Pancreas (tissue), 10 donors: ENCODE measurements around the gene ASXL2. TPM values are rescaled to one million over a fixed set of nuclear protein-coding genes. Genes with fewer than 3 reads are reported as not detected.

Experiments used
- ATAC-seq, 4 donors: fragments of 200-7000 bp; cut with Tn5 transposase; one replicate each; pipeline versions ENCODE4 v1.8.0 to v1.9.1; 2020; ENCODE audit warnings: mild to moderate bottlenecking in 4 of 4, moderate library complexity in 4 of 4
- DNase-seq, 6 donors: peaks; one replicate each; pipeline ENCODE4 v3.0.0-alpha.2; 2020
- FAIRE-seq: peaks from 2 replicates; lab custom pipeline; 2012; peaks lifted over from hg19 to GRCh38; lab: Jason Lieb, UNC
- H3K27ac ChIP-seq, 4 donors: fragments of 200-600 bp; sonication (generic); 1 replicate in 3 of 4; 2 replicates in 1 of 4; pipeline versions ENCODE4 v1.5.0 to v1.8.0; 2020
- H3K27me3 ChIP-seq, 4 donors: fragments of 200-600 bp; one replicate each; pipeline ENCODE4 v1.8.0; 2021
- H3K36me3 ChIP-seq, 3 donors: fragments of 200-600 bp; sonication (generic) in 1 of 3; one replicate each; pipeline versions ENCODE4 v1.5.0 to v1.8.0; 2020 to 2021
- H3K4me1 ChIP-seq, 3 donors: fragments of 200-600 bp; one replicate each; pipeline ENCODE4 v1.8.0; 2021
- H3K4me3 ChIP-seq, 4 donors: fragments of 200-600 bp; sonication (generic) in 2 of 4; one replicate each; pipeline versions ENCODE4 v1.5.0 to v1.8.0; 2020 to 2021
- H3K9me3 ChIP-seq, 4 donors: fragments of 200-600 bp; one replicate each; pipeline ENCODE4 v1.8.0; 2021
- WGBS, 2 donors: extraction: QIAGEN DNeasy Blood & Tissue Kit; methylation state at CpG; one replicate each; pipeline ENCODE4 v1.1.7; 2013; 5-methylcytosine and 5-hydroxymethylcytosine counted together
- intact Hi-C, 3 donors: fragments of 100-400 bp; cut with DNase I; formaldehyde crosslinking; loops; one replicate each; pipeline versions ENCODE4 v1.11.1 to v1.14.2; 2022
- polyA plus RNA-seq, 2 donors: library from polyadenylated mRNA; stranded (reverse); fragments of 200-250 nt; gene quantifications; one replicate each; pipeline ENCODE4 v1.2.3, GENCODE V29; 2013
- total RNA-seq, 6 donors: library from RNA; stranded (reverse); fragmentation: NEBNext Ultra II Directional in 4 of 6; extraction: Animal tissue kit (Norgen Biotek cat#: 25700) in 4 of 6; gene quantifications; one replicate each; pipeline versions ENCODE4 v1.2.1 to v1.2.4, GENCODE V29; 2021 to 2023
- TF ChIP-seq, protein P1 (sequence below), 4 donors: fragments of 200-600 bp; sonication (generic) in 3 of 4; IDR thresholded peaks; one replicate each; pipeline versions ENCODE4 v1.5.0 to v1.8.0; 2021; ENCODE audit warnings: antibody characterized with exemption in 4 of 4
- donor health status: healthy with polysubstance abuse.
- donor health status: DM: no; HTN: no; CAD: no; lungs with moderate emphysema.
- donor health status: DM: no; HTN: no; CAD: no.
- donor health status: control.
- donor health status: control.
- donor health status: Bipolar disorder and iron deficiency.
- donor health status: DM: yes; HTN: yes; CAD: no.
- donor health status: DM: no; HTN: no; CAD: no.
- donor health status: DM: no; HTN: no; CAD: no.
- donor health status: DM: yes; HTN: yes; CAD: no.

ASXL2 gene
- total and polyA plus RNA-seq, 8 donors, result 1.6 to 21.7 (median 9.5) TPM

GRCh38 chr2:25805987-25806386, 72.3 kb downstream of the ASXL2 start:
- no peak for ATAC-seq
- Histone ChIP-seq H3K9me3 (no peaks in the 10 kb centered on the region), H3K36me3 (peaks cover 0 to 20% (median 8%) of the 10 kb centered on the region in 3 donors), H3K4me3 (no peak overlapping the region), H3K27ac (no peak overlapping the region), H3K4me1 (no peaks in the 10 kb centered on the region), H3K27me3 (no peaks in the 10 kb centered on the region)
- intact Hi-C loops, result no loop called here
- DNase-seq, result no peak
- WGBS, 2 donors, result 82 to 84% methylated on average over 2 of the region's 2 CpGs
- FAIRE-seq, result no peak
- TF ChIP-seq, protein P1, sequence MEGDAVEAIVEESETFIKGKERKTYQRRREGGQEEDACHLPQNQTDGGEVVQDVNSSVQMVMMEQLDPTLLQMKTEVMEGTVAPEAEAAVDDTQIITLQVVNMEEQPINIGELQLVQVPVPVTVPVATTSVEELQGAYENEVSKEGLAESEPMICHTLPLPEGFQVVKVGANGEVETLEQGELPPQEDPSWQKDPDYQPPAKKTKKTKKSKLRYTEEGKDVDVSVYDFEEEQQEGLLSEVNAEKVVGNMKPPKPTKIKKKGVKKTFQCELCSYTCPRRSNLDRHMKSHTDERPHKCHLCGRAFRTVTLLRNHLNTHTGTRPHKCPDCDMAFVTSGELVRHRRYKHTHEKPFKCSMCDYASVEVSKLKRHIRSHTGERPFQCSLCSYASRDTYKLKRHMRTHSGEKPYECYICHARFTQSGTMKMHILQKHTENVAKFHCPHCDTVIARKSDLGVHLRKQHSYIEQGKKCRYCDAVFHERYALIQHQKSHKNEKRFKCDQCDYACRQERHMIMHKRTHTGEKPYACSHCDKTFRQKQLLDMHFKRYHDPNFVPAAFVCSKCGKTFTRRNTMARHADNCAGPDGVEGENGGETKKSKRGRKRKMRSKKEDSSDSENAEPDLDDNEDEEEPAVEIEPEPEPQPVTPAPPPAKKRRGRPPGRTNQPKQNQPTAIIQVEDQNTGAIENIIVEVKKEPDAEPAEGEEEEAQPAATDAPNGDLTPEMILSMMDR (IDR thresholded peaks at IDR 0.05), result no peak

GRCh38 chr2:25804338-25804737, 73.9 kb downstream of the ASXL2 start:
- 97 to 98% methylated on average over 3 of the region's 3 CpGs for WGBS, 2 donors
- Histone ChIP-seq H3K36me3 (peaks cover 0 to 20% (median 8%) of the 10 kb centered on the region in 3 donors), H3K9me3 (no peaks in the 10 kb centered on the region), H3K4me3 (no peak overlapping the region), H3K27ac (no peak overlapping the region), H3K4me1 (no peaks in the 10 kb centered on the region), H3K27me3 (no peaks in the 10 kb centered on the region)
- DNase-seq (no peak), ATAC-seq (no peak), FAIRE-seq (no peak)
- TF ChIP-seq, protein P1 (IDR thresholded peaks at IDR 0.05), result no peak
- intact Hi-C loops, result no loop called here

DNA sequence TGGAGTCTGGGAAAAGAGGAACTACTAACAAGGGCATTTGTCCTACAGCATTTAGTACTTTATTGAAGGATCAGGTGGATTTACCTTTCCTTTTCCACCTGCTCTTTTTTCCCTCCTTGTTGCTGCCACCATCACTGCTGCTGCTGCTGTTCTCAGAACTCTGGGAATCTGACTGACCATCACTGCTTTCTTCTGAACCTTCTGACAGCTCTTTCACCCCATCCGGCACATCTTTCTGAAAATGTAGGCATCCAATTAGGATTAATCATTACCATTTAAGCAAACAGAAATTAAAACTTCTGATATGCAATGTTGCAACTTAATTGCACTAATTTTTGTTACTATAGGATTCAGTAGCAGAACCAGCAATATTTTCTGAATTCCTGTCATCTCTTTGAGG, 79.0 kb downstream of the ASXL2 start:
- FAIRE-seq (no peak), ATAC-seq (no peak), DNase-seq (no peak)
- intact Hi-C loops, result no loop called here
- Histone ChIP-seq H3K9me3 (no peaks in the 10 kb centered on the region), H3K27me3 (no peaks in the 10 kb centered on the region), H3K4me3 (no peak overlapping the region), H3K27ac (no peak overlapping the region), H3K36me3 (peaks cover 0 to 9% (median 8%) of the 10 kb centered on the region in 3 donors), H3K4me1 (peaks cover 0 to 2% (median 0%) of the 10 kb centered on the region in 3 donors)
- TF ChIP-seq, protein P1 (IDR thresholded peaks at IDR 0.05), result no peak
- WGBS, 2 donors, result 67 to 74% methylated on average over 1 of the region's 1 CpG

GRCh38 chr2:25797620-25798488, 80.4 kb downstream of the ASXL2 start:
- 87 to 88% methylated on average over 5 of the region's 5 CpGs for WGBS, 2 donors
- no peak for DNase-seq

More at GRCh38 chr2:25797620-25798488, 80.4 kb downstream of the ASXL2 start:
- no peak for ATAC-seq
- Histone ChIP-seq H3K27me3 (no peaks in the 10 kb centered on the region), H3K36me3 (no peaks in the 10 kb centered on the region), H3K4me1 (peaks cover 0 to 4% (median 0%) of the 10 kb centered on the region in 3 donors), H3K4me3 (no peak overlapping the region), H3K9me3 (no peaks in the 10 kb centered on the region), H3K27ac (no peak overlapping the region)
- FAIRE-seq, result no peak
- TF ChIP-seq, protein P1 (IDR thresholded peaks at IDR 0.05), result no peak
- intact Hi-C loops, result no loop called here
